ENCODE results near the gene M1AP. TPM values are rescaled to one million over a fixed set of nuclear protein-coding genes. Genes with fewer than 3 reads are reported as not detected.

M1AP gene
- total and polyA plus RNA-seq, 9 of the 15 experiments (the other 6 are each of a cell fraction or from before 2014, with no cell fraction given) = 0.06 to 0.33 (median 0.11) TPM; not detected in 4

DNA sequence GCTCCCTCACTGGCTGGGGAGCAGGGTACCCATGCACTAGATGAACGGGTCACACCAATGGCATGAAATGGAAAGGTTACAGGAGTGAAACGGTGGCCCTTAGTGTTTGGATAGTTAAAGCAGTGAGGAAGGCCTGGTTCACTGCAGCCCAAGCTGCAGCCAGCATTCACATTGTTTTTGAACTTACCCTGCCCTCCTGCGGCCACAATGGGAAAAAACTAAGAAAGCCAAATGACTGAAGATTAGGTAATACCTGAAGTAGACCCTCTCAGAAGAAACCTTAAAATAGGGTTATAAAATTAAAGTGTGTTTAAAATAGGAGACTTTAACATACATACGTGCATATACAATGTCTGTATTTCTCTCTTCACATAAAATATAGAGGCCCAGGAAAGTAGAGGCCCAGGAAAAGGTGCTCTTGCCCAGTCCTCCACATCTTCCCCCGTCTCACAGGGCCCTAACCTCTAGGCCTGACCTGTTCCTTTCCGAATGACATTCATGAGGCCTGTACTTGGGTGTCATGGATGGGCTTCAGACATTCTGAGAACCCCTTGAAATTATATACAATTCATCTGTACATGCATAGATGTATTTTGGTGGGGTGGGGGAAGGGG, 60.4 kb downstream of the M1AP start (continued):
- no peak for TF ChIP-seq PTBP1 (IDR thresholded peaks at IDR 0.05; ENCODE audit: low read depth, low read length)
- TF ChIP-seq RBM17 (IDR thresholded peaks at IDR 0.05; ENCODE audit: borderline replicate concordance, low read depth, low read length) = no peak
- TF ChIP-seq ZNF165 (CRISPR knock-in tag; IDR thresholded peaks at IDR 0.05; ENCODE audit: borderline replicate concordance) = no peak
- 0 out of 2 replicates have a peak, but pooled peaks have one; percentile 10 for TF ChIP-seq MAFK (IDR thresholded peaks at IDR 0.05; ENCODE audit: low read length)
- TF ChIP-seq ZBTB34 (CRISPR knock-in tag; IDR thresholded peaks at IDR 0.05) = no peak
- TF ChIP-seq AFF4 (CRISPR knock-in tag; IDR thresholded peaks at IDR 0.05) = no peak
- no peak for TF ChIP-seq ZBTB43 (CRISPR knock-in tag; IDR thresholded peaks at IDR 0.05)
- peak; percentile 49; the same call in 1 of the 2 replicates for TF ChIP-seq JUND (IDR thresholded peaks at IDR 0.05; ENCODE audit: borderline replicate concordance, low read depth, low read length)
- no peak for TF ChIP-seq JUND (tag; IDR thresholded peaks at IDR 0.05; ENCODE audit: borderline replicate concordance, low read depth, low read length)
- 0 out of 2 replicates have a peak, but pooled peaks have one; percentile 26 for TF ChIP-seq CC2D1A (IDR thresholded peaks at IDR 0.05)
- no peak for TF ChIP-seq ZNF584 (CRISPR knock-in tag; IDR thresholded peaks at IDR 0.05; ENCODE audit: low read depth)
- TF ChIP-seq HMG20B (CRISPR knock-in tag; IDR thresholded peaks at IDR 0.05) = no peak
- TF ChIP-seq SIRT6 (IDR thresholded peaks at IDR 0.05; ENCODE audit: low read depth, low read length) = no peak
- no peak for TF ChIP-seq NUFIP1 (IDR thresholded peaks at IDR 0.05; ENCODE audit: partially characterized antibody)
- TF ChIP-seq SMC3 (conservative IDR thresholded peaks at IDR 0.05; ENCODE audit: insufficient read depth, low read depth, low read length) = peak; percentile 88
- TF ChIP-seq JUNB (CRISPR knock-in tag; conservative IDR thresholded peaks at IDR 0.05) = no peak
- TF ChIP-seq MYC (IDR thresholded peaks at IDR 0.05; ENCODE audit: low read depth, low read length) = peak; percentile 35; the same call in 1 of the 2 replicates
- TF ChIP-seq MYC (CRISPR knock-in tag; IDR thresholded peaks at IDR 0.05; ENCODE audit: borderline replicate concordance, low read depth) = no peak
- no peak for TF ChIP-seq ZBTB26 (CRISPR knock-in tag; IDR thresholded peaks at IDR 0.05)
- no peak for TF ChIP-seq STAT5B (CRISPR knock-in tag; IDR thresholded peaks at IDR 0.05)
- no peak for TF ChIP-seq FOXJ2 (tag; IDR thresholded peaks at IDR 0.05)
- TF ChIP-seq HDGF (IDR thresholded peaks at IDR 0.05) = no peak
- TF ChIP-seq ZNF41 (CRISPR knock-in tag; conservative IDR thresholded peaks at IDR 0.05) = no peak
